OCI-LY3 (cell line): ENCODE measurements around the gene MRC1.

ENCODE experiments used
- H2AFZ ChIP-seq: fragments of 200-600, 300-600 bp; shearing (Covaris generic); 2 replicates; pipeline ENCODE4 v1.6.0; 2014; ENCODE audit warnings: antibody characterized with exemption, low read depth, low read length
- H3K27ac ChIP-seq: fragments of 200-600, 300-600 bp; sonication (generic); 2 replicates; pipeline ENCODE4 v1.5.1; 2014; ENCODE audit warnings: mild to moderate bottlenecking, low read length, moderate library complexity, mixed read lengths
- H3K27me3 ChIP-seq: fragments of 200-600, 300-600 bp; sonication (generic); 2 replicates; pipeline ENCODE4 v1.6.1; 2014; ENCODE audit warnings: low read depth, low read length, mixed read lengths
- H3K36me3 ChIP-seq: fragments of 200-600, 300-600 bp; sonication (generic); replicated peaks from 2 replicates; pipeline ENCODE3; 2014; ENCODE audit warnings: low read depth, low read length, mixed read lengths
- H3K4me1 ChIP-seq: fragments of 300-600, 200-600 bp; sonication (generic); 2 replicates; pipeline ENCODE4 v1.6.1; 2014; ENCODE audit warnings: low read length, mixed read lengths
- H3K4me2 ChIP-seq: fragments of 200-600, 300-600 bp; sonication (generic); 2 replicates; pipeline ENCODE4 v1.6.1; 2014; ENCODE audit warnings: low read length, mixed read lengths
- H3K4me3 ChIP-seq: fragments of 300-600, 200-600 bp; sonication (generic); 2 replicates; pipeline ENCODE4 v1.5.1; 2014; ENCODE audit warnings: antibody characterized with exemption, mild to moderate bottlenecking, low read length, moderate library complexity
- H3K79me2 ChIP-seq: fragments of 300-600, 200-600 bp; shearing (Covaris generic); 2 replicates; pipeline ENCODE4 v1.6.1; 2014; ENCODE audit warnings: mild to moderate bottlenecking, low read length, mixed read lengths
- H3K9ac ChIP-seq: fragments of 300-600, 200-600 bp; shearing (Covaris generic); 2 replicates; pipeline ENCODE4 v1.6.0; 2014; ENCODE audit warnings: mild to moderate bottlenecking, low read length, moderate library complexity
- H3K9me3 ChIP-seq: fragments of 200-600, 300-600 bp; shearing (Covaris generic); 2 replicates; pipeline ENCODE4 v1.6.1; 2014; ENCODE audit warnings: low read length, mixed read lengths; ENCODE audit not compliant: insufficient read depth
- H4K20me1 ChIP-seq: fragments of 200-600, 300-600 bp; sonication (generic); 2 replicates; pipeline ENCODE4 v1.6.1; 2016; ENCODE audit warnings: low read length, mixed read lengths; ENCODE audit not compliant: insufficient read depth
- EZH2phosphoT487 ChIP-seq: fragments of 200-600 bp; shearing (Covaris generic); IDR thresholded peaks from 2 replicates; pipeline ENCODE4 v1.6.1; 2018; ENCODE audit warnings: antibody characterized with exemption, mixed run types, low read depth
- TF ChIP-seq, protein P1 (sequence below): fragments of 200-600, 300-600 bp; sonication (generic); IDR thresholded peaks from 2 replicates; pipeline ENCODE4 v1.5.1; 2014; ENCODE audit warnings: antibody characterized with exemption, low read length, low read depth

Gene MRC1

DNA sequence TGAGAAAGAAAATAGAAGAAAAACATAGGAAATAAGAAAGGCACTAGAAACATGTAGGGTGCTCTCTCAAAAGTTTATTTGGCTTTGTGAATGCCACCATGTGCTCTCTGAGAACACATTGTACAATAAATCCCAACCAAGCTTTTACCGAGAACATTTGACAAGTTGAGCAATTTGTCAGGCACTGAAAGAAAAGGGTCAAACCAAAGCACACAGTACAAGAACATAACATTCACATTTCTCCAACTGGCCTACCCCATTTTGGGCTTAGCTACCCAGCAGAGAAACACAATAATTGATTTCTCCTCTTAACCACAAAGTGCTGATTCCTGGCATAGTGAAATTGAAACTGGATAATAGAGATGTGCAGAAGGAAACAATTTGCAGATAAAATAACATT is 73.4 kb downstream of the MRC1 start:
- TF ChIP-seq, protein P1, sequence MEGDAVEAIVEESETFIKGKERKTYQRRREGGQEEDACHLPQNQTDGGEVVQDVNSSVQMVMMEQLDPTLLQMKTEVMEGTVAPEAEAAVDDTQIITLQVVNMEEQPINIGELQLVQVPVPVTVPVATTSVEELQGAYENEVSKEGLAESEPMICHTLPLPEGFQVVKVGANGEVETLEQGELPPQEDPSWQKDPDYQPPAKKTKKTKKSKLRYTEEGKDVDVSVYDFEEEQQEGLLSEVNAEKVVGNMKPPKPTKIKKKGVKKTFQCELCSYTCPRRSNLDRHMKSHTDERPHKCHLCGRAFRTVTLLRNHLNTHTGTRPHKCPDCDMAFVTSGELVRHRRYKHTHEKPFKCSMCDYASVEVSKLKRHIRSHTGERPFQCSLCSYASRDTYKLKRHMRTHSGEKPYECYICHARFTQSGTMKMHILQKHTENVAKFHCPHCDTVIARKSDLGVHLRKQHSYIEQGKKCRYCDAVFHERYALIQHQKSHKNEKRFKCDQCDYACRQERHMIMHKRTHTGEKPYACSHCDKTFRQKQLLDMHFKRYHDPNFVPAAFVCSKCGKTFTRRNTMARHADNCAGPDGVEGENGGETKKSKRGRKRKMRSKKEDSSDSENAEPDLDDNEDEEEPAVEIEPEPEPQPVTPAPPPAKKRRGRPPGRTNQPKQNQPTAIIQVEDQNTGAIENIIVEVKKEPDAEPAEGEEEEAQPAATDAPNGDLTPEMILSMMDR = no peak
- TF ChIP-seq EZH2phosphoT487 = no peak
- Histone ChIP-seq H3K9ac (no peak overlapping the region), H4K20me1 (no peaks in the 10 kb centered on the region), H3K27me3 (no peaks in the 10 kb centered on the region), H2AFZ (no peak overlapping the region), H3K79me2 (no peaks in the 10 kb centered on the region), H3K9me3 (no peaks in the 10 kb centered on the region), H3K36me3 (no peaks in the 10 kb centered on the region), H3K27ac (no peak overlapping the region), H3K4me1 (no peaks in the 10 kb centered on the region), H3K4me3 (no peak overlapping the region), H3K4me2 (no peak overlapping the region)

- H3K9me3 ChIP-seq = no peaks in the 10 kb centered on the region
- no peaks in the 10 kb centered on the region for H3K36me3 ChIP-seq
- no peaks in the 10 kb centered on the region for H3K79me2 ChIP-seq
- H3K27me3 ChIP-seq = no peaks in the 10 kb centered on the region
- no peak overlapping the region for H3K4me2 ChIP-seq
- H3K9ac ChIP-seq = no peak overlapping the region
- TF ChIP-seq, protein P1 = no peak
- TF ChIP-seq EZH2phosphoT487 = no peak
- H3K4me1 ChIP-seq = no peaks in the 10 kb centered on the region
- H2AFZ ChIP-seq = no peak overlapping the region
- H4K20me1 ChIP-seq = no peaks in the 10 kb centered on the region
- H3K27ac ChIP-seq = no peak overlapping the region
- no peak overlapping the region for H3K4me3 ChIP-seq
These were observed 74.5 kb downstream of the MRC1 start for GRCh38 chr10:17883621-17884020.

DNA sequence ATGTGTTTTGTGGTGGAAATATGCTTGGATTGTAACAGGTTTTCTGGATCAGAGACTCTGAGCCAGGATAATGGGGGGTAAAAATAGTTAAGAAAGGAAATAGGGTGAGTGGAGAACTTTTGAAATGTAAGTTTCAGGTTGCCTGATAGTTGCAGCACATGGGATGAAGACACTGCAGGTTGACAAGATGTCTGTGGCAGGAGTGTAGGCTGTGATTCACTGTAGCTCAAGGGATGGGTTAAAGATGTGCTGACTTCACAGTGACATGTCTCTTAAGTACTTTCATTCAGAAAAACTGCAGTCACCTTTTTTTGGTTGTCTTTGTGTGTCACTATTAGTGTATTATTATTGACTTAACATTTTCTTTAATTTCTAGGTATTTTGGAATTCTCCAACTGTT is 79.0 kb downstream of the MRC1 start:
- Histone ChIP-seq H3K4me3 (no peak overlapping the region), H3K9me3 (no peaks in the 10 kb centered on the region), H4K20me1 (no peaks in the 10 kb centered on the region), H3K79me2 (no peaks in the 10 kb centered on the region), H2AFZ (no peak overlapping the region), H3K9ac (no peak overlapping the region), H3K36me3 (no peaks in the 10 kb centered on the region), H3K4me1 (no peaks in the 10 kb centered on the region), H3K27me3 (no peaks in the 10 kb centered on the region), H3K27ac (no peak overlapping the region), H3K4me2 (no peak overlapping the region)
- TF ChIP-seq, protein P1 = no peak
- TF ChIP-seq EZH2phosphoT487 = no peak

GRCh38 chr10:17891435-17891834 is 82.3 kb downstream of the MRC1 start:
- Histone ChIP-seq H3K27me3 (no peaks in the 10 kb centered on the region), H3K9me3 (no peaks in the 10 kb centered on the region), H3K36me3 (no peaks in the 10 kb centered on the region), H3K9ac (no peak overlapping the region), H3K79me2 (no peaks in the 10 kb centered on the region), H3K4me2 (no peak overlapping the region), H4K20me1 (no peaks in the 10 kb centered on the region), H3K4me3 (no peak overlapping the region), H2AFZ (no peak overlapping the region), H3K27ac (no peak overlapping the region), H3K4me1 (no peaks in the 10 kb centered on the region)
- TF ChIP-seq, protein P1 = no peak
- no peak for TF ChIP-seq EZH2phosphoT487
